Panc1 (cell line): ENCODE data around the gene SCRN2.

Experiments used
- POLR2AphosphoS5 ChIP-seq: IDR thresholded peaks from 2 replicates; pipeline ENCODE4 v1.6.1; 2012; ENCODE audit warnings: mild to moderate bottlenecking, low read depth, low read length, moderate library complexity
- SIN3A ChIP-seq: IDR thresholded peaks from 2 replicates; pipeline ENCODE4 v1.6.1; 2012; ENCODE audit warnings: low read depth, mild to moderate bottlenecking, low read length, moderate library complexity, borderline replicate concordance; ENCODE audit not compliant: insufficient read depth
- TCF7L2 ChIP-seq: IDR thresholded peaks from 2 replicates; pipeline ENCODE4 v1.6.1; 2011; ENCODE audit warnings: mild to moderate bottlenecking, low read depth, low read length, inconsistent platforms
- TF ChIP-seq, protein P1 (sequence below): fragments of 450-650 bp; IDR thresholded peaks from 2 replicates; pipeline ENCODE4 v1.5.1; 2017; ENCODE audit warnings: mild to moderate bottlenecking
- TF ChIP-seq, protein P2 (sequence below), 2 experiments: IDR thresholded peaks; 2 replicates each; pipeline ENCODE4 v1.6.1; 2011 to 2012; ENCODE audit warnings: low read depth in 2 of 2, control low read depth in 1 of 2, low read length in 1 of 2, mild to moderate bottlenecking in 1 of 2, moderate library complexity in 1 of 2; ENCODE audit not compliant: insufficient read depth in 1 of 2

GRCh38 chr17:47816111-47816735, 24.9 kb downstream of the SCRN2 start:
- TF ChIP-seq, protein P1, sequence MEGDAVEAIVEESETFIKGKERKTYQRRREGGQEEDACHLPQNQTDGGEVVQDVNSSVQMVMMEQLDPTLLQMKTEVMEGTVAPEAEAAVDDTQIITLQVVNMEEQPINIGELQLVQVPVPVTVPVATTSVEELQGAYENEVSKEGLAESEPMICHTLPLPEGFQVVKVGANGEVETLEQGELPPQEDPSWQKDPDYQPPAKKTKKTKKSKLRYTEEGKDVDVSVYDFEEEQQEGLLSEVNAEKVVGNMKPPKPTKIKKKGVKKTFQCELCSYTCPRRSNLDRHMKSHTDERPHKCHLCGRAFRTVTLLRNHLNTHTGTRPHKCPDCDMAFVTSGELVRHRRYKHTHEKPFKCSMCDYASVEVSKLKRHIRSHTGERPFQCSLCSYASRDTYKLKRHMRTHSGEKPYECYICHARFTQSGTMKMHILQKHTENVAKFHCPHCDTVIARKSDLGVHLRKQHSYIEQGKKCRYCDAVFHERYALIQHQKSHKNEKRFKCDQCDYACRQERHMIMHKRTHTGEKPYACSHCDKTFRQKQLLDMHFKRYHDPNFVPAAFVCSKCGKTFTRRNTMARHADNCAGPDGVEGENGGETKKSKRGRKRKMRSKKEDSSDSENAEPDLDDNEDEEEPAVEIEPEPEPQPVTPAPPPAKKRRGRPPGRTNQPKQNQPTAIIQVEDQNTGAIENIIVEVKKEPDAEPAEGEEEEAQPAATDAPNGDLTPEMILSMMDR, result no peak
- TF ChIP-seq SIN3A (no peak), POLR2AphosphoS5 (no peak), TCF7L2 (no peak)
- TF ChIP-seq, protein P2, sequence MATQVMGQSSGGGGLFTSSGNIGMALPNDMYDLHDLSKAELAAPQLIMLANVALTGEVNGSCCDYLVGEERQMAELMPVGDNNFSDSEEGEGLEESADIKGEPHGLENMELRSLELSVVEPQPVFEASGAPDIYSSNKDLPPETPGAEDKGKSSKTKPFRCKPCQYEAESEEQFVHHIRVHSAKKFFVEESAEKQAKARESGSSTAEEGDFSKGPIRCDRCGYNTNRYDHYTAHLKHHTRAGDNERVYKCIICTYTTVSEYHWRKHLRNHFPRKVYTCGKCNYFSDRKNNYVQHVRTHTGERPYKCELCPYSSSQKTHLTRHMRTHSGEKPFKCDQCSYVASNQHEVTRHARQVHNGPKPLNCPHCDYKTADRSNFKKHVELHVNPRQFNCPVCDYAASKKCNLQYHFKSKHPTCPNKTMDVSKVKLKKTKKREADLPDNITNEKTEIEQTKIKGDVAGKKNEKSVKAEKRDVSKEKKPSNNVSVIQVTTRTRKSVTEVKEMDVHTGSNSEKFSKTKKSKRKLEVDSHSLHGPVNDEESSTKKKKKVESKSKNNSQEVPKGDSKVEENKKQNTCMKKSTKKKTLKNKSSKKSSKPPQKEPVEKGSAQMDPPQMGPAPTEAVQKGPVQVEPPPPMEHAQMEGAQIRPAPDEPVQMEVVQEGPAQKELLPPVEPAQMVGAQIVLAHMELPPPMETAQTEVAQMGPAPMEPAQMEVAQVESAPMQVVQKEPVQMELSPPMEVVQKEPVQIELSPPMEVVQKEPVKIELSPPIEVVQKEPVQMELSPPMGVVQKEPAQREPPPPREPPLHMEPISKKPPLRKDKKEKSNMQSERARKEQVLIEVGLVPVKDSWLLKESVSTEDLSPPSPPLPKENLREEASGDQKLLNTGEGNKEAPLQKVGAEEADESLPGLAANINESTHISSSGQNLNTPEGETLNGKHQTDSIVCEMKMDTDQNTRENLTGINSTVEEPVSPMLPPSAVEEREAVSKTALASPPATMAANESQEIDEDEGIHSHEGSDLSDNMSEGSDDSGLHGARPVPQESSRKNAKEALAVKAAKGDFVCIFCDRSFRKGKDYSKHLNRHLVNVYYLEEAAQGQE (IDR thresholded peaks at IDR 0.05; ENCODE audit: insufficient read depth in 1 of 2, low read depth in 2 of 2, low read length in 1 of 2), result no peak
